HG03521 (cell line): ENCODE measurements around the gene HSPB2.

Source experiments
- ATAC-seq: cut with Tn5 transposase; IDR thresholded peaks from one replicate; pipeline ENCODE4 v1.9.1; 2021; ENCODE audit warnings: mild to moderate bottlenecking, moderate library complexity; ENCODE audit not compliant: unreplicated experiment

HSPB2 gene

DNA sequence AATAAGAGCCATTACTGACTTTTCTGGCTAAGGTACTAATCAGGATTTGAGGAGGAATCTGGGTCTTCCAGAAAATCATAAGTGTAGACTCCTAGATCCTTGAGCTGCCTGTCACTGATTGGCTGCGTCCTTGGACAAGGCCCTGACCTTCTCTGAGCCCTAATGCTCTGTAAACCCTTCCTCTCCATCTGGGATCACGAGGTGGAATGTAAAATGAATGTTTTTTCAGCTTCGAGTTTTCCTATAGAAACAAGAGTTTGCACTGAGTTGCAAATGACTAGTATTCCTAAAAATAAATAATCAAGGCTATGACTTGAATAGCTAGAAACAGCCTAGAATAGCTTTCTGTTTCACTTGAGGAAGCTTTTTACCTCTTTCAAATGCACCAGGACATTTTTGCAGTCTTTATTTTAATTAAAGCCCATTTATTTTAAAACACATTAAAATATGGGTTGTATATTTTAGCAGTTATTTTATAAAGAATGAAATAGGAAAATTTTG lies 23.6 kb downstream of the HSPB2 start:
- ATAC-seq: no peak

DNA sequence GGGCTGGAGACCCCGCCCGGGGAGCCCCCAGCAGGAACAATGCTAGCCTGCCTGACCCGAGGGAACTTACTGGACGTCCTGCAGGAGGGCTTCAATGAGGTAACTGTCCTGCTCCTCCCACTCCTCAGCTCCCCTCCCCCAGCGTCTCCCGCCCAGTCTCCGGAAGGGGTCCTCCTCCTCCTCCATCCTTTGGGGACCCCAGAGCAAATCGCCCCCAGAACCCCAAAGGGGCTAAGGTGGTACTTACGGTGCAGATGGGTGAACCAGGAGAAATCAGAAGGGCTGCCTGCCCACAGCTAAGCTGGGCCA lies 24.9 kb downstream of the HSPB2 start:
- no peak for ATAC-seq

- no peak for ATAC-seq
These were observed 25.3 kb downstream of the HSPB2 start for GRCh38 chr11:111937844-111938243.

DNA sequence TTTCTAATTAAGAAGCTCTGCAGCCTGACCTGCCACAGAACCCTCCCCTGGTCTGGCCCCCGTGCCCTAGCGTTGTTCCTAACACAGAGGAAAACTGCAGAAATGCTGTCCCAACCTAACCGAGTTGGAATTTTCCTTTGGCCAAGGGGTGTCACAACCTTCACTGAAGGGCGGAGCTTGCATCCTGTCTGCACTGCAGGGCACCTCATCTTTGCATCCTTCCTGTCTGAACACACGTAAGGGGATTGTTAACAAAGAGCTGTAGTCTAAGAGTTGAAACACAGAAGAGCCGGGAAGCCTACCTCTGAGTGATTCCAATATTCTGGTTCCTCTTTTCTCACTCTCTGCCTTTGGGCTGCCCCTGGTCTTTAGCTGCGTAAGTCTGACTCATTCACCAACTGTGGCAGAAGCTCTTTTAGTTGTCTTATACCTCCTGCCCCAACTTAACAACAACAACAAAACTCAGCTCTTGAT lies 26.2 kb downstream of the HSPB2 start:
- peak; percentile 80 for ATAC-seq

DNA sequence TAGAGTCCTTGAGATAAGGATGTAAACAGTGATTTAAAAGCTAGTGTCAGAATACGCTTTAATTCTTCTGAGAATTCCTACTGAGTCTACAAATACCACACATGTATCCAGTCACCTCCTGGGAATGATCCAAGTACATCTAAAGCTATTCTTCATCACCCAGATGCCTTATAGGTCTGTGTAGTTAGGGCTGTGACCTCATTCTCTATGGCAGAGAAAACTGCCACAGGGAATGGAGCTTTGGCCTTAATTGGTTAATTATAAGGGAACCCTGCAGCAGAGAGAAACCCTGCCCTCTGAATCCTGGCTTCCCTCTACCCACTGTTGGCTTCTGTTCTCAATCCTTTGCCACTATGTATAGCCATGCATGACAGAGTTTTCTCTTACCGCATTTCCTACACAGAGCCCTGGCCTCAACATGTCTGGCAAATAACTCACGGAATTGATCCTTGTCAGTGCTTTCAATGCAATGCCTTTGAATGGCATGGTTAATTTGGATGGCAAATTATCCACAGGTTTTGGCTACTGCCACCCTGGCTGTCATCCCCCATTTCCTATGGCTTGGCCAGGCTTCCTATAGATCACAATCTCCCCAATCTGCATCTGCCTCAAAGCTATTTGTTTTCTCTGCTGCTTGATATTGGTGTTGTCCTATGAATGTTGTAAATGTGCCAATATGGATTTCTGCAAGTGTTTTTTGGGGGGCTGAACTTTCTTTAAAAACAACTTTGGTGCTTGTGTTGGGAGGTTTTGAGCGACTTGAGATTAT lies 27.5 kb downstream of the HSPB2 start:
- no peak for ATAC-seq

DNA sequence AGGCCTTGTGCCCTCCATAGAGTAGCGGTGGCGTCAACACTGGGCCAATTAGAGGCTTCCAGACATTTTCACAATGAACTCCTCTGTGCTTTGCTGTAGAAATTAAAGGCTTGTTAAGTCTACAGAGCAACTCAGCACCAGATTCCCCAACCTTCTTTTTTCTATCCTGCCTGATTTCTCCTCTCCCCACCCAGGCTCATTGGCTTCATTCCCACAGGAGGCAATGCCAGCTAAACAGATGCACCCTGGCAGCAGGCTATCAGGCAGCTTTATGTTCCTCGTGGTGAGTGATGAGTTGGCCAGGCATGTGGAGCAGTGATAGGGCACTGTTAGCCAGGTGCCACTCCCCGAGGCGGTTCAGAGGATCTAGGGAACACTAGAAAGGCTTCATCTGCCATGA lies 29.4 kb downstream of the HSPB2 start:
- no peak for ATAC-seq

- no peak for ATAC-seq
These were observed 30.3 kb downstream of the HSPB2 start for GRCh38 chr11:111942829-111943228.

- ATAC-seq: no peak
These were observed 31.6 kb downstream of the HSPB2 start for GRCh38 chr11:111944139-111944538.

GRCh38 chr11:111944651-111945051 lies 32.1 kb downstream of the HSPB2 start:
- no peak for ATAC-seq

DNA sequence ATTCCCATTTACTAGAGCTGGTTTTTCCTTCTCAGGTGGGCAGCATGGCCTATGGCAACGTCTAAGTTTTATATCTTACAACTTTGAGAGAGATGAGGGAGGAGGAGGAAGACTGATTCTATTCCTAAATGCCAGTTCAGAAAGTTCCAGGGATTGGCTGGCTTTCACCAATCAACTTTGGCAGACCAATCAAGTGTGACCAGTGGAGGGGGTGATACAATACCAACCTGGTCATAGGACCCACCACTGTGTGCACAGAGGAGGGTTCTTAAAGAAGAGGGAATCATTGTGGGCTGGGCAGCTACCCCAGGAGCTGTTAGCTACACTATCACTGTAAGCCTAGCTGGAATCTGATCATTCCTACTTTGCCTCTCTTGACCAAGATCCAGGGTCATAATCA lies 32.7 kb downstream of the HSPB2 start:
- no peak for ATAC-seq

GRCh38 chr11:111946499-111946898 lies 34.0 kb downstream of the HSPB2 start:
- no peak for ATAC-seq

DNA sequence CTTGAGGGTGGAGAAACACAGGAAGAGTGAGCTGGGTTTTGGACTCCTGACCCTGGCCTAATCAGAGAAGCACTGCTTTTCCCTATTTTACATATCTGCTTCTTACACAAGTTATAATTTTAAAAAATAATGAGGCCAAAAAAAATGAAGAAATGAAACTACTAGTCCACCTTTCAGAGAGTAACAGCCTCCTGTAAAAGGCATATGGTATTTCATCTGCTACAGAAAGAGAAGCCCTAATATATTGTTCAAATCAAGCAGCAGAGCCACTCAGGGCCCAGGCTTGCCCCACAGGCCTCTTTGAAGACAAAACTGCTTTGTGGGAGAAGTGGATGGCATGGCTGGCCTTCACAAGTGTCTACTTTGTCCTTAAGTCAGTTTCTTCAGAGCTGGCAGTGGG lies 34.6 kb downstream of the HSPB2 start:
- ATAC-seq: no peak

GRCh38 chr11:111949519-111950426 lies 37.2 kb downstream of the HSPB2 start:
- no peak for ATAC-seq

DNA sequence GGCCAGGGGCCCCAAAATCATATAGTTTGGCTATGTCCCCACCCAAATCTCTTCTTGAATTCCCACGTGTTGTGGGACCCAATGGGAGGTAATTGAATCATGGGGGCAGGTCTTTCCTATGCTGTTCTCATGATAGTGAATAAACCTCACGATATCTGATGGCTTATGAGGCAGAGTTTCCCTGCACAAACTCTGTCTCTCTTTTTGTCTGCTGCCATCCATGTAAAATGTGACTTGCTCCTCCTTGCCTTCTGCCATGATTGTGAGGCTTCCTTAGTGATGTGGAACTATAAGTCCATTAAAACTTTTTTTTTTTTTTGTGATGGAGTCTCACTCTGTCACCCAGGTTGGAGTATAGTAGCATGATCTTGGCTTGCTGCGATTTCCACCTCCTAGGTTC lies 39.0 kb downstream of the HSPB2 start:
- ATAC-seq: no peak

GRCh38 chr11:111954154-111954553 lies 41.6 kb downstream of the HSPB2 start:
- ATAC-seq: no peak

DNA sequence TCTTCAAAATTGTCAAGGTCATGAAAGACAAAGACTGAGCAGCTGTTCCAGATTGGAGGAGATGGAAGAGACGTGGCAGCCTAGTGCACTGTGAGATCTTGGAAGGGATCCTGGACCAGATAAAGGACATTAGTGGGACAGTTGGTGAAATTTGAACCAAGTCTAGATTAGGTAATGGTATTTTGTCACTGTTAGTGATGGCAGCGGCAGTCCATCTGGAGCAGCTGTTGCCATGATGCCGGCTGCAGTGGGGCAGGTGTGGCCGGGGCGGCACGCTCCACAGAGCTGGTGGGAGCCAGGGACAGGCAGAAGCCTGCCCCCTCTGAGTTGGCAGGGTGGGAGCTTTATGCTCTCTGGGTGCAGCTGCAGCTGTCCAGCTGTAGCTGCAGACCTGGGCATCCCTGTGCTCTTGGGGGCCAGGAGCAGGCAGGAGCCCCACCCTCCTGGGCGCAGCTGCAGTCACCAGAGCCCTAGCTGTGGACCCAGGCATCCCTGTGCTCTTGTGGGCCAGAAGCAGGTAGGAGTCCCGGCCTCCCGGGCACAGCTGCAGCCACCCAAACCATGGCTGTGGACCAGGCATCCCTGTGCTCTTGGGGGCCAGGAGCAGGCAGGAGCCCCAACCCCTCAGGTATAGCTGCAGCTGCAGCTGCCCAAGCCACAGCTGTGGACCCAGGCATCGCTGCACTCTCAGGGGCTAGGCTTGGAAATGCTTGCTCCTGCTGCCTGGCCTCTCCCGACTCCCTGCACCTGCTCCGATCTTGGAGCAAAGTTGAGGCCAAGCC lies 45.3 kb downstream of the HSPB2 start:
- no peak for ATAC-seq

DNA sequence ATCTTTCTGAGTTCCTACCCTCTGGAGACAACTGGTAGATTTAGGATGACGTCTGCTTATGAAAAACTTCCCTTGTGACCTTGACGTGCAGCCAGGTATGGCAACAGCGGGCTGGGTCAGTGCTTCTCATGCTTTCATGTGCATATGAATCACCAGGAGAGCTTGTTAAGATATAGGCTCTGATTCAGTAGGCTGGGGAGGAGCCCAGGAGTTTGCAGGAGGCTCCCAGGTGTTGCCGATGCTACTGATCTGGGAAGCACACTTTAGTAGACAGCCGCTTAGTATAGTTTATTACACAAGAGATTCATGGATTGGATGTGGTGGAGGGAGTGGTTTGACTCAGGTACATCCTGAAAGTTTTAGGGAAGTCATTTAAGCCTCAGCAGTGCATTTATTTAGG lies 48.4 kb downstream of the HSPB2 start:
- no peak for ATAC-seq

- ATAC-seq: no peak
These were observed 49.1 kb downstream of the HSPB2 start for GRCh38 chr11:111961389-111962300.
